HepG2 (cell line): ENCODE measurements around the gene CYSTM1. TPM values are rescaled to one million over a fixed set of nuclear protein-coding genes. Genes with fewer than 3 reads are reported as not detected.

Experiments
- ATAC-seq: fragments of 200-7000 bp; cut with Tn5 transposase; 3 replicates; pipeline ENCODE4 v1.9.1; 2020; ENCODE audit warnings: mild to moderate bottlenecking, moderate library complexity
- BruUV-seq: library from RNA; stranded (reverse); fragments of 400-500 nt; replicated peaks from 2 replicates; lab custom pipeline; 2021; lab: Mats Ljungman, UMichigan
- CTCF ChIA-PET: fragments of 300-600 bp; formaldehyde crosslinking; extraction: SDS; loops from one replicate; lab custom pipeline; 2021; ENCODE audit warnings: low total read pairs, inconsistent platforms, low intra/inter-chr PET ratio; lab: Yijun Ruan, JAX
- POLR2A ChIA-PET: fragments of 350-600 bp; sonication (Branson Sonifier 250); formaldehyde crosslinking; loops from one replicate; lab custom pipeline; 2020; ENCODE audit warnings: antibody characterized with exemption, inconsistent platforms; lab: Yijun Ruan, JAX
- DNase-seq: peaks from one replicate; pipeline ENCODE4 v3.0.0-alpha.2; 2015; ENCODE audit warnings: low spot score
- FAIRE-seq: peaks from 3 replicates; lab custom pipeline; 2011; peaks lifted over from hg19 to GRCh38; lab: Jason Lieb, UNC
- H2AFZ ChIP-seq: one replicate; pipeline ENCODE4 v1.6.1; 2011; ENCODE audit warnings: low read length, inconsistent platforms
- H3K27ac ChIP-seq: fragments of 300-600 bp; 3 replicates; pipeline ENCODE4 v1.8.0; 2011; ENCODE audit warnings: mixed run types, mild to moderate bottlenecking, mixed read lengths, low read length, inconsistent platforms; ENCODE audit not compliant: insufficient read depth; ENCODE audit errors: extremely low read length
- H3K27me3 ChIP-seq, 2 experiments: fragments of 200-600 bp in 1 of 2; 2 replicates in 1 of 2; 3 replicates in 1 of 2; pipeline versions ENCODE4 v1.6.0 to v1.8.0; 2011; ENCODE audit warnings: low read length in 2 of 2, mild to moderate bottlenecking in 2 of 2, moderate library complexity in 2 of 2, inconsistent platforms in 1 of 2; ENCODE audit not compliant: insufficient read depth in 2 of 2, control insufficient read depth in 1 of 2
- H3K36me3 ChIP-seq, 2 experiments: fragments of 200-600 bp in 1 of 2; replicated peaks in 1 of 2; 2 replicates in 1 of 2; 3 replicates in 1 of 2; pipeline versions ENCODE4 v1.5.1 to v1.8.0; 2011; ENCODE audit warnings: low read length in 2 of 2, inconsistent platforms in 1 of 2; ENCODE audit not compliant: insufficient read depth in 2 of 2, control insufficient read depth in 1 of 2
- H3K4me1 ChIP-seq: 2 replicates; pipeline ENCODE4 v1.5.1; 2012; ENCODE audit warnings: low read length, inconsistent platforms; ENCODE audit not compliant: insufficient read depth
- H3K4me2 ChIP-seq: 2 replicates; pipeline ENCODE4 v1.6.0; 2011; ENCODE audit warnings: low read depth, low read length, inconsistent platforms
- H3K4me3 ChIP-seq, 3 experiments: fragments of 200-600 bp in 1 of 3; sonication (generic), shearing (Covaris generic) in 1 of 3; replicated peaks in 1 of 3; 2 replicates each; pipeline ENCODE4 v1.5.1; 2011 to 2016; ENCODE audit warnings: low read length in 3 of 3, inconsistent platforms in 2 of 3, low read depth in 2 of 3, mild to moderate bottlenecking in 2 of 3, control low read depth in 1 of 3, mixed read lengths in 1 of 3; ENCODE audit not compliant: insufficient read depth in 1 of 3
- H3K79me2 ChIP-seq: one replicate; pipeline ENCODE4 v1.6.1; 2011; ENCODE audit warnings: low read length, inconsistent platforms; ENCODE audit not compliant: insufficient read depth
- H3K9ac ChIP-seq: 2 replicates; pipeline ENCODE4 v1.6.0; 2011; ENCODE audit warnings: mild to moderate bottlenecking, low read depth, low read length, inconsistent platforms; ENCODE audit not compliant: insufficient read depth
- H3K9me3 ChIP-seq: 2 replicates; pipeline ENCODE4 v1.5.1; 2012; ENCODE audit warnings: mild to moderate bottlenecking, low read length
- H4K20me1 ChIP-seq: 2 replicates; pipeline ENCODE4 v1.6.0; 2011; ENCODE audit warnings: inconsistent platforms, mild to moderate bottlenecking, low read length, moderate library complexity; ENCODE audit not compliant: insufficient read depth
- BRCA1 ChIP-seq: sonication (generic); formaldehyde crosslinking; IDR thresholded peaks from 2 replicates; pipeline ENCODE4 v1.4.0; 2020; ENCODE audit warnings: missing genetic modification reagents
- FOXO1 ChIP-seq: sonication (generic); formaldehyde crosslinking; IDR thresholded peaks from 2 replicates; pipeline ENCODE4 v1.4.0; 2020; ENCODE audit warnings: missing genetic modification reagents
- KAT2B ChIP-seq: fragments of 150-350 bp; IDR thresholded peaks from 2 replicates; pipeline ENCODE4 v1.6.1; 2014; ENCODE audit warnings: low read depth, low read length, borderline replicate concordance
- KAT8 ChIP-seq: IDR thresholded peaks from 2 replicates; pipeline ENCODE4 v1.6.1; 2016; ENCODE audit warnings: missing genetic modification reagents, missing compliant biosample characterization
- KLF6 ChIP-seq: IDR thresholded peaks from 2 replicates; pipeline ENCODE4 v1.8.0; 2016; ENCODE audit warnings: missing biosample characterization, missing genetic modification reagents
- NPAS2 ChIP-seq: sonication (generic); formaldehyde crosslinking; IDR thresholded peaks from 2 replicates; pipeline ENCODE4 v1.8.0; 2022; ENCODE audit warnings: mild to moderate bottlenecking, missing genetic modification reagents, borderline replicate concordance
- RELA ChIP-seq: sonication (generic); formaldehyde crosslinking; IDR thresholded peaks from 2 replicates; pipeline ENCODE4 v1.4.0; 2020; ENCODE audit warnings: missing genetic modification reagents
- ZNF431 ChIP-seq: sonication (generic); formaldehyde crosslinking; IDR thresholded peaks from 2 replicates; pipeline ENCODE4 v1.9.0; 2022; ENCODE audit warnings: missing genetic modification reagents, low read depth, mild to moderate bottlenecking, borderline replicate concordance
- WGBS: methylation state at CpG from one replicate; pipeline ENCODE4 v1.1.6; 2017; ENCODE audit warnings: low lambda C conversion rate; 5-methylcytosine and 5-hydroxymethylcytosine counted together
- in situ Hi-C: cut with HindIII; loops from 2 replicates; pipeline ENCODE4 v1.10.0; 2017; ENCODE audit warnings: low pct_unique_long_range_greater_than_20kb; ENCODE audit not compliant: extremely low pct_ligation_motif_present
- intact Hi-C: fragments of 100-400 bp; cut with micrococcal nuclease; formaldehyde crosslinking; loops from one replicate; pipeline ENCODE4 v1.10.0; 2022; ENCODE audit not compliant: unreplicated experiment
- polyA plus RNA-seq, 8 experiments: library from polyadenylated mRNA; depleted of rRNA in 3 of 8; stranded (reverse) in 7 of 8; unstranded in 1 of 8; fragments of >200 nt; fragmentation: Illumina TruSeq in 4 of 8; extraction: Trizol in 4 of 8; gene quantifications; 2 replicates each; pipeline versions ENCODE4 v1.2.1 to v1.2.3, GENCODE V29; 2011 to 2016; ENCODE audit warnings: low read depth in 4 of 8, missing spikeins in 1 of 8, mixed read lengths in 1 of 8; ENCODE audit not compliant: insufficient read depth in 1 of 8
- total RNA-seq, 5 experiments: library from RNA; depleted of rRNA; stranded (reverse); fragments of >200 nt; fragmentation: Illumina TruSeq; extraction: Trizol; gene quantifications; 2 replicates each; pipeline ENCODE4 v1.2.3, GENCODE V29; 2016; ENCODE audit warnings: low read depth in 1 of 5
- TF ChIP-seq, protein P1 (sequence below): sonication (generic); formaldehyde crosslinking; IDR thresholded peaks from 2 replicates; pipeline ENCODE4 v1.4.0; 2020; ENCODE audit warnings: mild to moderate bottlenecking, missing genetic modification reagents
- TF ChIP-seq, protein P2 (sequence below): sonication (generic); formaldehyde crosslinking; IDR thresholded peaks from 2 replicates; pipeline ENCODE4 v1.5.1; 2020; ENCODE audit warnings: missing genetic modification reagents, mild to moderate bottlenecking, borderline replicate concordance
- TF ChIP-seq, protein P3 (sequence below): sonication (generic); formaldehyde crosslinking; IDR thresholded peaks from 2 replicates; pipeline ENCODE4 v1.8.0; 2022; ENCODE audit warnings: mild to moderate bottlenecking, missing genetic modification reagents, moderate library complexity

Gene CYSTM1
- total and polyA plus RNA-seq, 2 of the 13 experiments (the other 11 are each of a cell fraction or from before 2014, with no cell fraction given): 40.0 to 73.4 TPM

DNA sequence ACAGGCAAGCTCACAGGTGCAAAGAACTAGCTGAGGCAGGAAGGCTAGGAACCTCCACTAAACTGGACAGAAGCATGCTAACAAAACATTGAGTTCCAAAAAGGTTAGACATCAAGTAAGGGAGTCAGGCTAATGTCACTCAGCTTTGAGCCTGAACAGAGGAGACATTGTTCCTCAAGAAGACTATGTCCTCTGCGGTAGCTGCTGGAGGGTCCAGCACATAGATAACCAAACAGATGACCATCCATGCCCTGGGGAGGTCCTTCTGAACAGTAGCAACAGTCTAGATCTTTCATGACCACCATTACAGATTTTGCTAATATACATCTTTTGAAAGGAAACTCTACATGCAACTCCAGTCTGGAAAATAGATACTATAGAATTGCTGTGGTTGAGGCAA is 57.7 kb downstream of the CYSTM1 start:
- H3K4me3 ChIP-seq: no peak overlapping the region
- no peak overlapping the region for H3K27ac ChIP-seq
- intact Hi-C loops (no loop called here), in situ Hi-C loops (no loop called here)
- DNase-seq: peak; percentile 25
- BruUV-seq: no TSS peak
- ChIA-PET POLR2A (no interaction called here), CTCF (no interaction called here)
- no peak overlapping the region for H2AFZ ChIP-seq
- H3K9ac ChIP-seq: no peak overlapping the region
- no peak overlapping the region for H3K4me2 ChIP-seq
- peak; percentile 40 for FAIRE-seq
- no peaks in the 10 kb centered on the region for H4K20me1 ChIP-seq
- ATAC-seq: peak; percentile 17; the same call in 2 of the 3 replicates
- no peaks in the 10 kb centered on the region; a peak in 1 of 5 replicates for H3K36me3 ChIP-seq
- H3K9me3 ChIP-seq: no peaks in the 10 kb centered on the region
- peaks cover 3% of the 10 kb centered on the region for H3K79me2 ChIP-seq
- TF ChIP-seq NPAS2 (CRISPR knock-in tag) (no peak), KAT2B (no peak), BRCA1 (CRISPR knock-in tag) (no peak), KLF6 (CRISPR knock-in tag) (no peak), FOXO1 (CRISPR knock-in tag) (no peak), RELA (CRISPR knock-in tag) (no peak), ZNF431 (CRISPR knock-in tag) (no peak), KAT8 (CRISPR knock-in tag) (no peak)
- TF ChIP-seq, protein P1, sequence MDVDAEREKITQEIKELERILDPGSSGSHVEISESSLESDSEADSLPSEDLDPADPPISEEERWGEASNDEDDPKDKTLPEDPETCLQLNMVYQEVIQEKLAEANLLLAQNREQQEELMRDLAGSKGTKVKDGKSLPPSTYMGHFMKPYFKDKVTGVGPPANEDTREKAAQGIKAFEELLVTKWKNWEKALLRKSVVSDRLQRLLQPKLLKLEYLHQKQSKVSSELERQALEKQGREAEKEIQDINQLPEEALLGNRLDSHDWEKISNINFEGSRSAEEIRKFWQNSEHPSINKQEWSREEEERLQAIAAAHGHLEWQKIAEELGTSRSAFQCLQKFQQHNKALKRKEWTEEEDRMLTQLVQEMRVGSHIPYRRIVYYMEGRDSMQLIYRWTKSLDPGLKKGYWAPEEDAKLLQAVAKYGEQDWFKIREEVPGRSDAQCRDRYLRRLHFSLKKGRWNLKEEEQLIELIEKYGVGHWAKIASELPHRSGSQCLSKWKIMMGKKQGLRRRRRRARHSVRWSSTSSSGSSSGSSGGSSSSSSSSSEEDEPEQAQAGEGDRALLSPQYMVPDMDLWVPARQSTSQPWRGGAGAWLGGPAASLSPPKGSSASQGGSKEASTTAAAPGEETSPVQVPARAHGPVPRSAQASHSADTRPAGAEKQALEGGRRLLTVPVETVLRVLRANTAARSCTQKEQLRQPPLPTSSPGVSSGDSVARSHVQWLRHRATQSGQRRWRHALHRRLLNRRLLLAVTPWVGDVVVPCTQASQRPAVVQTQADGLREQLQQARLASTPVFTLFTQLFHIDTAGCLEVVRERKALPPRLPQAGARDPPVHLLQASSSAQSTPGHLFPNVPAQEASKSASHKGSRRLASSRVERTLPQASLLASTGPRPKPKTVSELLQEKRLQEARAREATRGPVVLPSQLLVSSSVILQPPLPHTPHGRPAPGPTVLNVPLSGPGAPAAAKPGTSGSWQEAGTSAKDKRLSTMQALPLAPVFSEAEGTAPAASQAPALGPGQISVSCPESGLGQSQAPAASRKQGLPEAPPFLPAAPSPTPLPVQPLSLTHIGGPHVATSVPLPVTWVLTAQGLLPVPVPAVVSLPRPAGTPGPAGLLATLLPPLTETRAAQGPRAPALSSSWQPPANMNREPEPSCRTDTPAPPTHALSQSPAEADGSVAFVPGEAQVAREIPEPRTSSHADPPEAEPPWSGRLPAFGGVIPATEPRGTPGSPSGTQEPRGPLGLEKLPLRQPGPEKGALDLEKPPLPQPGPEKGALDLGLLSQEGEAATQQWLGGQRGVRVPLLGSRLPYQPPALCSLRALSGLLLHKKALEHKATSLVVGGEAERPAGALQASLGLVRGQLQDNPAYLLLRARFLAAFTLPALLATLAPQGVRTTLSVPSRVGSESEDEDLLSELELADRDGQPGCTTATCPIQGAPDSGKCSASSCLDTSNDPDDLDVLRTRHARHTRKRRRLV: no peak
- TF ChIP-seq, protein P2, sequence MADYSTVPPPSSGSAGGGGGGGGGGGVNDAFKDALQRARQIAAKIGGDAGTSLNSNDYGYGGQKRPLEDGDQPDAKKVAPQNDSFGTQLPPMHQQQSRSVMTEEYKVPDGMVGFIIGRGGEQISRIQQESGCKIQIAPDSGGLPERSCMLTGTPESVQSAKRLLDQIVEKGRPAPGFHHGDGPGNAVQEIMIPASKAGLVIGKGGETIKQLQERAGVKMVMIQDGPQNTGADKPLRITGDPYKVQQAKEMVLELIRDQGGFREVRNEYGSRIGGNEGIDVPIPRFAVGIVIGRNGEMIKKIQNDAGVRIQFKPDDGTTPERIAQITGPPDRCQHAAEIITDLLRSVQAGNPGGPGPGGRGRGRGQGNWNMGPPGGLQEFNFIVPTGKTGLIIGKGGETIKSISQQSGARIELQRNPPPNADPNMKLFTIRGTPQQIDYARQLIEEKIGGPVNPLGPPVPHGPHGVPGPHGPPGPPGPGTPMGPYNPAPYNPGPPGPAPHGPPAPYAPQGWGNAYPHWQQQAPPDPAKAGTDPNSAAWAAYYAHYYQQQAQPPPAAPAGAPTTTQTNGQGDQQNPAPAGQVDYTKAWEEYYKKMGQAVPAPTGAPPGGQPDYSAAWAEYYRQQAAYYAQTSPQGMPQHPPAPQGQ (CRISPR knock-in tag): no peak
- TF ChIP-seq, protein P3, sequence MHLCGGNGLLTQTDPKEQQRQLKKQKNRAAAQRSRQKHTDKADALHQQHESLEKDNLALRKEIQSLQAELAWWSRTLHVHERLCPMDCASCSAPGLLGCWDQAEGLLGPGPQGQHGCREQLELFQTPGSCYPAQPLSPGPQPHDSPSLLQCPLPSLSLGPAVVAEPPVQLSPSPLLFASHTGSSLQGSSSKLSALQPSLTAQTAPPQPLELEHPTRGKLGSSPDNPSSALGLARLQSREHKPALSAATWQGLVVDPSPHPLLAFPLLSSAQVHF (CRISPR knock-in tag): no peak
- no peaks in the 10 kb centered on the region for H3K27me3 ChIP-seq
- WGBS: 33% methylated on average over 1 of the region's 1 CpG
- peaks cover 35% of the 10 kb centered on the region for H3K4me1 ChIP-seq
